Left renal cortex interstitium (tissue), 4 donors: ENCODE data around the gene NR1D2. TPM values are rescaled to one million over a fixed set of nuclear protein-coding genes. Genes with fewer than 3 reads are reported as not detected.
"Not testable (repeated sequence)": the region's sequence is repeated elsewhere in the genome, so short reads cannot be mapped to it uniquely, and the experiment has no call there.

ENCODE experiments used
- DNase-seq, 4 donors: peaks; one replicate each; pipeline ENCODE4 v3.0.0-alpha.2; 2013; ENCODE audit warnings: low read depth in 4 of 4, low spot score in 2 of 4, missing footprints in 1 of 4
- polyA plus RNA-seq, 4 donors: library from polyadenylated mRNA; unstranded; fragments of 120-200 nt; gene quantifications; one replicate each; pipeline ENCODE4 v1.2.1, GENCODE V29; 2013; ENCODE audit not compliant: insufficient read length in 4 of 4

Gene NR1D2
- 10 to 100 TPM; 36.3 to 47.0 (median 41.0) TPM for polyA plus RNA-seq

GRCh38 chr3:23944861-23945662, at the start of gene NR1D2:
Gene NR1D2, plus strand, starts transcription at chr3:23945286. Its CDS starts 293 bp downstream, at chr3:23945579.
- peak in 3 of 4 donors; percentile 61 to 69 (median 62) for DNase-seq

GRCh38 chr3:23900744-23901143, 44.3 kb upstream of the NR1D2 start:
- no peak for DNase-seq

GRCh38 chr3:23904545-23904944, 40.5 kb upstream of the NR1D2 start:
- no peak for DNase-seq

- DNase-seq, result no peak
Observed at GRCh38 chr3:23909341-23909740, 35.7 kb upstream of the NR1D2 start.

GRCh38 chr3:23911397-23911796, 33.7 kb upstream of the NR1D2 start:
- DNase-seq, result no peak

GRCh38 chr3:23912335-23912734, 32.8 kb upstream of the NR1D2 start:
- not testable (repeated sequence) for DNase-seq

GRCh38 chr3:23913182-23913581, 31.9 kb upstream of the NR1D2 start:
- DNase-seq, result no peak

- no peak for DNase-seq
Observed at GRCh38 chr3:23913873-23914743, 31.0 kb upstream of the NR1D2 start.

- DNase-seq, result no peak
Observed at GRCh38 chr3:23915537-23916108, 29.5 kb upstream of the NR1D2 start.

GRCh38 chr3:23916152-23916885, 28.8 kb upstream of the NR1D2 start:
- DNase-seq, result no peak

- DNase-seq, result peak; percentile 92 to 95 (median 94)
Observed at GRCh38 chr3:23916886-23917678, 28.0 kb upstream of the NR1D2 start, which contains the start of the genes NKIRAS1 and RPL15. Gene NKIRAS1, minus strand, starts transcription at chr3:23916990. Its CDS starts 6,086 bp downstream, at chr3:23910904. Gene RPL15, plus strand, starts transcription at chr3:23917132. Its CDS starts 728 bp downstream, at chr3:23917860.

- peak in 1 of 4 donors; percentile 34 for DNase-seq
Observed at GRCh38 chr3:23917679-23918303, 27.3 kb upstream of the NR1D2 start.

- not testable (repeated sequence) for DNase-seq
Observed at GRCh38 chr3:23918331-23918730, 26.8 kb upstream of the NR1D2 start.

GRCh38 chr3:23919628-23920027, 25.5 kb upstream of the NR1D2 start:
- DNase-seq, result no peak

GRCh38 chr3:23920151-23920655, 24.9 kb upstream of the NR1D2 start:
- no peak for DNase-seq

GRCh38 chr3:23921052-23921511, 24.0 kb upstream of the NR1D2 start:
- DNase-seq, result no peak

- DNase-seq, result peak in 1 of 4 donors; percentile 57
Observed at GRCh38 chr3:23923786-23924185, 21.3 kb upstream of the NR1D2 start.

GRCh38 chr3:23926246-23926645, 18.8 kb upstream of the NR1D2 start:
- DNase-seq, result no peak

GRCh38 chr3:23926736-23927135, 18.4 kb upstream of the NR1D2 start:
- DNase-seq, result no peak
